ENCODE data around the gene AMMECR1.

DNA sequence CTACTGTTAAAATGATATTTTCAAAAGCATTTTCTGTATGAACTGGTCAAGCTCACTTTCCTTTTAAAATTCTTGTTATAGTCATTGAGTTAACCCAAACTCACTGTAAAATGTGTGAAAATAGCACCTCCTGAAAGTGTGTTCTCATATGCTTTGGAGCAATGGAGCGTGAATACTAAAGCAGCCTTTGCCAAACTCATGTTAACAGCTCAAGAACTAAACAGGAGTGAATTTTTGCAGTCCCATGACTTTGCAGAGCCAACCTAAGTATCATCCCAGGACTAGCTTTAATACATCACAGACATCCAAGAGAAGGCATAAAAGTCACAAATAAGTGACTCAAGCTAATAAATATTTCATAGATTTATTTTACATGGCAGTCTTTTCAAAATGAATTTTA is 2.3 kb downstream of the AMMECR1 start:
- TF ChIP-seq, protein P1, sequence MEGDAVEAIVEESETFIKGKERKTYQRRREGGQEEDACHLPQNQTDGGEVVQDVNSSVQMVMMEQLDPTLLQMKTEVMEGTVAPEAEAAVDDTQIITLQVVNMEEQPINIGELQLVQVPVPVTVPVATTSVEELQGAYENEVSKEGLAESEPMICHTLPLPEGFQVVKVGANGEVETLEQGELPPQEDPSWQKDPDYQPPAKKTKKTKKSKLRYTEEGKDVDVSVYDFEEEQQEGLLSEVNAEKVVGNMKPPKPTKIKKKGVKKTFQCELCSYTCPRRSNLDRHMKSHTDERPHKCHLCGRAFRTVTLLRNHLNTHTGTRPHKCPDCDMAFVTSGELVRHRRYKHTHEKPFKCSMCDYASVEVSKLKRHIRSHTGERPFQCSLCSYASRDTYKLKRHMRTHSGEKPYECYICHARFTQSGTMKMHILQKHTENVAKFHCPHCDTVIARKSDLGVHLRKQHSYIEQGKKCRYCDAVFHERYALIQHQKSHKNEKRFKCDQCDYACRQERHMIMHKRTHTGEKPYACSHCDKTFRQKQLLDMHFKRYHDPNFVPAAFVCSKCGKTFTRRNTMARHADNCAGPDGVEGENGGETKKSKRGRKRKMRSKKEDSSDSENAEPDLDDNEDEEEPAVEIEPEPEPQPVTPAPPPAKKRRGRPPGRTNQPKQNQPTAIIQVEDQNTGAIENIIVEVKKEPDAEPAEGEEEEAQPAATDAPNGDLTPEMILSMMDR (IDR thresholded peaks at IDR 0.05; ENCODE audit: low read length) = no peak
- TF ChIP-seq EZH2 (optimal IDR thresholded peaks at IDR 0.05; ENCODE audit: low read depth, low read length) = no peak

Measured in MM.1S (cell line).